Measurements from ENCODE around the gene NOTCH2.

NOTCH2 gene

GRCh38 chr1:119929643-119930315 is 139.7 kb downstream of the NOTCH2 start:
- in situ Hi-C loops (cut with MboI; ENCODE audit: low sequenced_read_pairs) = no loop called here
- H3K9me3 ChIP-seq = no peaks in the 10 kb centered on the region
- H3K4me1 ChIP-seq = no peaks in the 10 kb centered on the region
- DNase-seq (ENCODE audit: low spot score in 2 of 2) = no peak
- no peak overlapping the region for H3K4me3 ChIP-seq
- H3K27me3 ChIP-seq (ENCODE audit: low read depth) = no peaks in the 10 kb centered on the region
- H3K36me3 ChIP-seq (replicated peaks) = peaks cover 53% of the 10 kb centered on the region

DNA sequence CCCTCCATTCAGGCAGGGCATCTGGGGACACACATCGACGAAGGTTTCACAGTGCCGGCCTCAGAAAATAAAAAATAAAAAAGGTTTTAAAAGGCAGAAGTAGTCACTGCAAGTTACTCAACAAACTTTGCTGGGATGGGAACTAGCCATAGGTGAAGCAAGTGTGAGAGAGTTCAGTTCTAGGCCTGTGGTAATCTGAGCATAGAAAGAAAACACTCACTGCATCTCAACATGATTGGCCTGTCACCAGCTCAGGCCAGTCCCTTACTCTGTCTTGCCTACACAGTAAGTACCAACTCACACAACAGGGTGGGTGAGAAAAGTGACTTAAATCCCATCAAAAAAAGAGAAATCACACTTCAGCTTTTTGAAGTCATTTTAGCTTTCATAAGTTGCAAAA is 142.9 kb downstream of the NOTCH2 start:
- Histone ChIP-seq H3K36me3 (replicated peaks) (peaks cover 61% of the 10 kb centered on the region), H3K9me3 (no peaks in the 10 kb centered on the region), H3K27me3 (ENCODE audit: low read depth) (no peaks in the 10 kb centered on the region), H3K4me3 (no peak overlapping the region), H3K4me1 (no peaks in the 10 kb centered on the region)
- DNase-seq (ENCODE audit: low spot score in 2 of 2) = no peak
- in situ Hi-C loops (cut with MboI; ENCODE audit: low sequenced_read_pairs) = no loop called here

GRCh38 chr1:119924948-119925898 is 144.2 kb downstream of the NOTCH2 start:
- Histone ChIP-seq H3K27me3 (ENCODE audit: low read depth) (no peaks in the 10 kb centered on the region), H3K9me3 (no peaks in the 10 kb centered on the region), H3K4me3 (no peak overlapping the region), H3K4me1 (no peaks in the 10 kb centered on the region), H3K36me3 (replicated peaks) (peaks cover 67% of the 10 kb centered on the region)
- in situ Hi-C loops (cut with MboI; ENCODE audit: low sequenced_read_pairs) = no loop called here
- DNase-seq (ENCODE audit: low spot score in 2 of 2) = no peak

GRCh38 chr1:119920104-119920968 is 149.1 kb downstream of the NOTCH2 start:
- no peak overlapping the region for H3K4me3 ChIP-seq
- in situ Hi-C loops (cut with MboI; ENCODE audit: low sequenced_read_pairs) = no loop called here
- H3K4me1 ChIP-seq = no peaks in the 10 kb centered on the region
- H3K9me3 ChIP-seq = no peaks in the 10 kb centered on the region
- no peak for DNase-seq (ENCODE audit: low spot score in 2 of 2)
- H3K27me3 ChIP-seq (ENCODE audit: low read depth) = no peaks in the 10 kb centered on the region
- peaks cover 86% of the 10 kb centered on the region for H3K36me3 ChIP-seq (replicated peaks)

- no peaks in the 10 kb centered on the region for H3K27me3 ChIP-seq (ENCODE audit: low read depth)
- no peak overlapping the region for H3K4me3 ChIP-seq
- no peaks in the 10 kb centered on the region for H3K9me3 ChIP-seq
- peaks cover 82% of the 10 kb centered on the region for H3K36me3 ChIP-seq (replicated peaks)
- in situ Hi-C loops (cut with MboI; ENCODE audit: low sequenced_read_pairs) = no loop called here
- H3K4me1 ChIP-seq = no peaks in the 10 kb centered on the region
- no peak for DNase-seq (ENCODE audit: low spot score in 2 of 2)
Observed at GRCh38 chr1:119919241-119919640, 150.2 kb downstream of the NOTCH2 start.

DNA sequence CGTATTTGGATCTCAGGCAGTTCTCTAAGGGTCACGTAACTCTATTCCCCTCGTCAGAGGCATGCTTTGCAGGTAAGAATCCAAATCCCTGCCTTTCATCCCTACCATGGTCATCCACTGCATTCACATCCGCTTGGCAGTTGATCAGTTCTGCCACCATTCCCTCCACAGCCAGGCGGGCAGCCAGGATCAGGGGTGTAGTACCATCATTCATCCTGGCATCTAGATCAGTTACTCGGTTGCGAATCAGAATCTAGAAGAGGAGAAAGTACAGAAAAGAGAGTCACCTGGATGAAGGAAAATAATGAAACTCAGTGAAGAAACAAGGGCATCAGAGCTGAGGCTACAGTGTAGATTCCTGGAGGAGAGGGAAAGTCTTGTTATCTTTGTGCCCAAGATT is 151.2 kb downstream of the NOTCH2 start:
- in situ Hi-C loops (cut with MboI; ENCODE audit: low sequenced_read_pairs) = no loop called here
- no peak overlapping the region for H3K4me3 ChIP-seq
- no peaks in the 10 kb centered on the region for H3K27me3 ChIP-seq (ENCODE audit: low read depth)
- DNase-seq (ENCODE audit: low spot score in 2 of 2) = no peak
- no peaks in the 10 kb centered on the region for H3K4me1 ChIP-seq
- no peaks in the 10 kb centered on the region for H3K9me3 ChIP-seq
- peaks cover 75% of the 10 kb centered on the region for H3K36me3 ChIP-seq (replicated peaks)

- Histone ChIP-seq H3K9me3 (no peaks in the 10 kb centered on the region), H3K27me3 (ENCODE audit: low read depth) (no peaks in the 10 kb centered on the region), H3K36me3 (replicated peaks) (peaks cover 67% of the 10 kb centered on the region), H3K4me3 (no peak overlapping the region), H3K4me1 (no peaks in the 10 kb centered on the region)
- in situ Hi-C loops (cut with MboI; ENCODE audit: low sequenced_read_pairs) = no loop called here
- DNase-seq (ENCODE audit: low spot score in 2 of 2) = no peak
Observed at GRCh38 chr1:119917304-119918055, 152.0 kb downstream of the NOTCH2 start.

GRCh38 chr1:119915517-119915916 is 153.9 kb downstream of the NOTCH2 start:
- Histone ChIP-seq H3K36me3 (replicated peaks) (peaks cover 57% of the 10 kb centered on the region), H3K4me1 (no peaks in the 10 kb centered on the region), H3K27me3 (ENCODE audit: low read depth) (no peaks in the 10 kb centered on the region), H3K4me3 (no peak overlapping the region), H3K9me3 (no peaks in the 10 kb centered on the region)
- DNase-seq (ENCODE audit: low spot score in 2 of 2) = no peak
- in situ Hi-C loops (cut with MboI; ENCODE audit: low sequenced_read_pairs) = no loop called here

GRCh38 chr1:119914071-119914470 is 155.4 kb downstream of the NOTCH2 start:
- no peak for DNase-seq (ENCODE audit: low spot score in 2 of 2)
- in situ Hi-C loops (cut with MboI; ENCODE audit: low sequenced_read_pairs) = no loop called here
- H3K4me3 ChIP-seq = no peak overlapping the region
- H3K9me3 ChIP-seq = no peaks in the 10 kb centered on the region
- H3K4me1 ChIP-seq = no peaks in the 10 kb centered on the region
- H3K36me3 ChIP-seq (replicated peaks) = peaks cover 43% of the 10 kb centered on the region
- no peaks in the 10 kb centered on the region for H3K27me3 ChIP-seq (ENCODE audit: low read depth)

DNA sequence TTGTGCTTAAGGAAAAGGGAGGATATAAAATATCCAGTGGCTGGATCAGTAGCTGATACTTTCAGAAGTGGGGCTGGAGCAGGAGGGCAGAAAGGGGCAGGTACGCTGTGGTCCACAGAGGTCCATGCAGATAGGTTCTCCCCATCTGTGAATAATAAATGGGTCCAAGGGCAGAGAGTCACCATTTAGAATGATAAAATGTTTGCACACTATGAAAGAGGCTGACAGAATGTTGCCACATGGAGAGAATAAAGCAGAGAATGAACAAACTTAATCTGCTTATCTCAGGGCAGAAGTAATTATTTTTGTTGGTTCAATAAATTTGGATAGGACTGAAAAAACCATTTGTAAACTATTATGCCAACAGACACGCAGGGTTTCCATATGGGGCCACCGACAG is 156.5 kb downstream of the NOTCH2 start:
- Histone ChIP-seq H3K4me3 (no peak overlapping the region), H3K36me3 (replicated peaks) (peaks cover 32% of the 10 kb centered on the region), H3K9me3 (no peaks in the 10 kb centered on the region), H3K4me1 (no peaks in the 10 kb centered on the region), H3K27me3 (ENCODE audit: low read depth) (no peaks in the 10 kb centered on the region)
- DNase-seq (ENCODE audit: low spot score in 2 of 2) = no peak
- in situ Hi-C loops (cut with MboI; ENCODE audit: low sequenced_read_pairs) = no loop called here

GRCh38 chr1:119911775-119912174 is 157.7 kb downstream of the NOTCH2 start:
- Histone ChIP-seq H3K27me3 (ENCODE audit: low read depth) (no peaks in the 10 kb centered on the region), H3K4me1 (no peaks in the 10 kb centered on the region), H3K9me3 (no peaks in the 10 kb centered on the region), H3K4me3 (no peak overlapping the region), H3K36me3 (replicated peaks) (peaks cover 21% of the 10 kb centered on the region)
- no peak for DNase-seq (ENCODE audit: low spot score in 2 of 2)
- in situ Hi-C loops (cut with MboI; ENCODE audit: low sequenced_read_pairs) = no loop called here

DNA sequence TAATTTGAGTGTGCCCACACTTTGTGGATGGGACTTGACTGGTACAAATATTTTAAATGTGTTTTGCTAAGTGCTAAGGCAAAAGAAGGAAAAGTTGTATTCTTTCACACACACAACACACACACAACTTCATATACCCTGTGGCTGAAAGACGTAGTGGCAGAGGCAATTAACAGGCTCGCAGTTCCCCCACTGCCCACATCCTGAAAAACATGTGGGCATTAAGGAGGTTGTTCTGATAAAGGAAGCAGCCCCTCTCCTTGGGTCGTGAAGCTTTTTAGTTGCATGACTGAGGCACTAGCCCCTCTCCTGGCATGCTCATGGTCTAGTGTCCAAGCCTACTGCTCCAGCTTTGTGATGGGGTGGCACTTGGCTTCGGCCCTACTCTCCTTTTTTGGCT is 158.8 kb downstream of the NOTCH2 start:
- H3K36me3 ChIP-seq (replicated peaks) = peaks cover 10% of the 10 kb centered on the region
- H3K9me3 ChIP-seq = no peaks in the 10 kb centered on the region
- no peaks in the 10 kb centered on the region for H3K27me3 ChIP-seq (ENCODE audit: low read depth)
- no peaks in the 10 kb centered on the region for H3K4me1 ChIP-seq
- no peak for DNase-seq (ENCODE audit: low spot score in 2 of 2)
- H3K4me3 ChIP-seq = no peak overlapping the region
- in situ Hi-C loops (cut with MboI; ENCODE audit: low sequenced_read_pairs) = no loop called here

- in situ Hi-C loops (cut with MboI; ENCODE audit: low sequenced_read_pairs) = no loop called here
- Histone ChIP-seq H3K9me3 (no peaks in the 10 kb centered on the region), H3K36me3 (replicated peaks) (peaks cover 4% of the 10 kb centered on the region), H3K27me3 (ENCODE audit: low read depth) (no peaks in the 10 kb centered on the region), H3K4me1 (no peaks in the 10 kb centered on the region), H3K4me3 (no peak overlapping the region)
- DNase-seq (ENCODE audit: low spot score in 2 of 2) = no peak
Observed at GRCh38 chr1:119909890-119910596, 159.4 kb downstream of the NOTCH2 start.

All from HAP-1 (cell line).